GM12892 (cell line): Measurements from ENCODE around the gene C3orf33.

Experiments
- POLR2A ChIP-seq: IDR thresholded peaks from 2 replicates; pipeline ENCODE4 v1.6.1; 2011; ENCODE audit warnings: low read depth, low read length, control low read depth
- POLR2AphosphoS5 ChIP-seq: IDR thresholded peaks from 2 replicates; pipeline ENCODE4 v1.6.1; 2011; ENCODE audit warnings: low read depth, low read length, control low read depth

GRCh38 chr3:155714295-155714718, 91.8 kb downstream of the C3orf33 start:
- TF ChIP-seq POLR2A (no peak), POLR2AphosphoS5 (no peak)
